ENCODE results near the gene BCL11A. TPM values are rescaled to one million over a fixed set of nuclear protein-coding genes. Genes with fewer than 3 reads are reported as not detected.

The BCL11A gene
- total RNA-seq, 1 donor from 2014 or later: 2.2 TPM

- Mint-ChIP-seq H3K27ac (ENCODE audit: unreplicated experiment) (no peak overlapping the region), H3K4me1 (peaks cover 11% of the 10 kb centered on the region), H3K27me3 (ENCODE audit: low read depth) (no peaks in the 10 kb centered on the region), H3K36me3 (ENCODE audit: low read depth) (no peaks in the 10 kb centered on the region), H3K9me3 (no peaks in the 10 kb centered on the region), H3K4me3 (no peak overlapping the region)
- no peak for DNase-seq (ENCODE audit: low read depth, low spot score)
- TF ChIP-seq, protein P1, sequence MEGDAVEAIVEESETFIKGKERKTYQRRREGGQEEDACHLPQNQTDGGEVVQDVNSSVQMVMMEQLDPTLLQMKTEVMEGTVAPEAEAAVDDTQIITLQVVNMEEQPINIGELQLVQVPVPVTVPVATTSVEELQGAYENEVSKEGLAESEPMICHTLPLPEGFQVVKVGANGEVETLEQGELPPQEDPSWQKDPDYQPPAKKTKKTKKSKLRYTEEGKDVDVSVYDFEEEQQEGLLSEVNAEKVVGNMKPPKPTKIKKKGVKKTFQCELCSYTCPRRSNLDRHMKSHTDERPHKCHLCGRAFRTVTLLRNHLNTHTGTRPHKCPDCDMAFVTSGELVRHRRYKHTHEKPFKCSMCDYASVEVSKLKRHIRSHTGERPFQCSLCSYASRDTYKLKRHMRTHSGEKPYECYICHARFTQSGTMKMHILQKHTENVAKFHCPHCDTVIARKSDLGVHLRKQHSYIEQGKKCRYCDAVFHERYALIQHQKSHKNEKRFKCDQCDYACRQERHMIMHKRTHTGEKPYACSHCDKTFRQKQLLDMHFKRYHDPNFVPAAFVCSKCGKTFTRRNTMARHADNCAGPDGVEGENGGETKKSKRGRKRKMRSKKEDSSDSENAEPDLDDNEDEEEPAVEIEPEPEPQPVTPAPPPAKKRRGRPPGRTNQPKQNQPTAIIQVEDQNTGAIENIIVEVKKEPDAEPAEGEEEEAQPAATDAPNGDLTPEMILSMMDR (conservative IDR thresholded peaks at IDR 0.05): peak; percentile 50
These were observed 114.1 kb downstream of the BCL11A start for GRCh38 chr2:60439219-60439974.

DNA sequence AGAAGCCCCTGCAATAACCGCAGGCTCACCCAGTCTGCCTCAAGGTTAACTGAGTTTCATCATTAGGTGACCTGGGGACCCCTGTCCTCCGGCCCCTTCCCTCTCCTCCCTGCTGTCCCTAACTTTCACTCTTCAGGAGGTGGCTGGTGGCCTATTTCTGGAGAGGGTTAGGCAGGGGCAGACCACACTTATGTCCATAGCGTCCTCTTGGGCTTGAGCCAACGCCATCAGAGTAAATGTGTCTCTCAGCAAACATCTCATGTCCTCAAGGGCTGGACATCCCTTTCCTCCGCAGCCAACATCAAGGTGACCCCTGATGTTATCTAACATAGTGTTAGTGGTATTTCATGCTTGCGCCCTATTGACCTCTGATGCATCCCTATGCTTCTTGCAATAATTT, 114.8 kb downstream of the BCL11A start:
- DNase-seq (ENCODE audit: low read depth, low spot score): no peak
- Mint-ChIP-seq H3K36me3 (ENCODE audit: low read depth) (no peaks in the 10 kb centered on the region), H3K27ac (ENCODE audit: unreplicated experiment) (no peak overlapping the region), H3K4me1 (peaks cover 11% of the 10 kb centered on the region), H3K9me3 (no peaks in the 10 kb centered on the region), H3K27me3 (ENCODE audit: low read depth) (no peaks in the 10 kb centered on the region), H3K4me3 (no peak overlapping the region)
- TF ChIP-seq, protein P1 (conservative IDR thresholded peaks at IDR 0.05): no peak

- H3K36me3 Mint-ChIP-seq (ENCODE audit: low read depth): no peaks in the 10 kb centered on the region
- H3K4me1 Mint-ChIP-seq: peaks cover 11% of the 10 kb centered on the region
- no peaks in the 10 kb centered on the region for H3K27me3 Mint-ChIP-seq (ENCODE audit: low read depth)
- no peak for DNase-seq (ENCODE audit: low read depth, low spot score)
- no peak overlapping the region for H3K4me3 Mint-ChIP-seq
- H3K27ac Mint-ChIP-seq (ENCODE audit: unreplicated experiment): no peak overlapping the region
- TF ChIP-seq, protein P1 (conservative IDR thresholded peaks at IDR 0.05): no peak
- no peaks in the 10 kb centered on the region for H3K9me3 Mint-ChIP-seq
These were observed 115.3 kb downstream of the BCL11A start for GRCh38 chr2:60438131-60438530.

GRCh38 chr2:60437080-60437696, 116.3 kb downstream of the BCL11A start:
- Mint-ChIP-seq H3K9me3 (no peaks in the 10 kb centered on the region), H3K27me3 (ENCODE audit: low read depth) (no peaks in the 10 kb centered on the region), H3K4me1 (peaks cover 11% of the 10 kb centered on the region), H3K36me3 (ENCODE audit: low read depth) (no peaks in the 10 kb centered on the region), H3K27ac (ENCODE audit: unreplicated experiment) (no peak overlapping the region), H3K4me3 (no peak overlapping the region)
- TF ChIP-seq, protein P1 (conservative IDR thresholded peaks at IDR 0.05): no peak
- no peak for DNase-seq (ENCODE audit: low read depth, low spot score)

DNA sequence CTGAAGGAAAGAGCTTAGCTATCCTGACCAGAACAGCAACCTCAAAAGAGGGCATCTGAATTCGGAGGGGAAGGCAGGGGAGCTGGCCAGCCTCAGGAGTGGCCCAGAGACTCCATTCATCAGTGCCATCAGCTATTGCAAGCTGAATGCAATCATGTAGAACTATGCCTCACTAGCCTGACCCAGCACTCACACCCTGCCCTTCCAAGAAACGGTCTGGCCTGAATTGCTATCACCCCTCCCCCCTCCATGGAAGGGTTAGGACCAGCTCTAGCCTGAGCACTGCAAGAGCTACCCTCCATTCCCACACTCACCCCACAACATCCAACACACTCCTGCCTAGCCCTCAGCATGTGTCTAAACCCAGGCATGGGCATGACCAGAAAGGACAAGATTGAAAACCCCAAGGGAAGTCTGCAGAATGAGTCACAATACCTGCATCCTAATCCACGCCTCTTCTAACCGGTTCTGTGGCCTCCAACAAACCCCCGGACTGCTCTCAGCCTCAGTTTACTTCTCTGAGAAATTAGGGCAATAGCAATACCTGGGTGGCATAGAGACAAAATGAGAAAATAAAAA, 120.3 kb downstream of the BCL11A start:
- Mint-ChIP-seq H3K9me3 (no peaks in the 10 kb centered on the region), H3K36me3 (ENCODE audit: low read depth) (no peaks in the 10 kb centered on the region), H3K27me3 (ENCODE audit: low read depth) (no peaks in the 10 kb centered on the region), H3K4me1 (peaks cover 8% of the 10 kb centered on the region), H3K27ac (ENCODE audit: unreplicated experiment) (no peak overlapping the region), H3K4me3 (no peak overlapping the region)
- DNase-seq (ENCODE audit: low read depth, low spot score): no peak
- TF ChIP-seq, protein P1 (conservative IDR thresholded peaks at IDR 0.05): no peak

Measured in neural crest cell (in vitro differentiated cells).